ENCODE measurements around the gene BNIPL. TPM values are rescaled to one million over a fixed set of nuclear protein-coding genes. Genes with fewer than 3 reads are reported as not detected.

Gene BNIPL
- total and polyA plus RNA-seq, 2 of the 13 experiments (the other 11 are each of a cell fraction or from before 2014, with no cell fraction given), result 0.40 to 1.1 TPM

DNA sequence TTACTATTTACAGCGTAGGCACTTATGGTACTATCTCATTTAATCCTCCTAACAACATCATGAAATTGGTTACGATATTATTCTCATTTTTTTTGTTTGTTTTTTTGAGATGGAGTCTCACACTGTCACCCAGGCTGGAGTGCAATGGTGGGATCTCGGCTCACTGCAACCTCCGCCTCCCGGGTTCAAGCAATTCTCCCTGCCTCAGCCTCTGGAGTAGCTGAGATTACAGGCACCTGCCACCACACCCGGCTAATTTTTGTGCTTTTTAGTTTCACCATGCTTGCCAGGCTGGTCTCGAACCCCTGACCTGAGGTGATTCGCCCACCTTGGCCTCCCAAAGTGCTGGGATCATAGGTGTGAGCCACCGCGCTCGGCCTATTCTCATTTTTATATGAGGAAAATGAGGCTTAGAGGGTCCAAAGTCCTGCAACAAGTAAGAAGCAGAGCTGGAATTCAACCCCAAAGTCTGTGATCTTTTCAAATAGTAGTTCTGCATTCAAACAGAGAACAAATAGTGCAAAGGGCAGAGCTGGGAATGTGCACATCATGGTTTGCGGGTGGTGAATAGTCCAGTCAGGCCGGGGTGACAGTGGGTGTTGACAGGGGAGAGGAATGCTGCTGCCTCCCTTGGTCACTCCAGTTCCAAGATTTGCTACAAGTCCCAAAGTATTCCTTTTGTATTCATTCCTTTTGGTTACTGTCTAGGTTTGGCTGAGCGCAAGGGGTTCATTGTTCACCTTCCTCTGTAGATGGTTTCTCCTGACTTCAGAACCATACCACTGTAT is 23.5 kb upstream of the BNIPL start:
- ChIA-PET POLR2A (interaction anchor here (0.6 to 4.0 kb wide), 17 partner anchors 10 to 433 kb away, joined by 3 to 21 read pairs (median 4); partner anchors contain the start of genes ANXA9, C1orf56, CDC42SE1 and CERS2), CTCF (ENCODE audit: low intra/inter-chr PET ratio, low total read pairs) (interaction anchor here (0.8 to 1.3 kb wide), 2 partner anchors 11 to 33 kb away, joined by 3 to 6 read pairs; no protein-coding TSS in a partner anchor)
- Histone ChIP-seq H3K27ac (ENCODE audit: extremely low read length, insufficient read depth, low read length) (peak overlapping the region; percentile 99), H3K4me2 (ENCODE audit: low read depth, low read length) (peak overlapping the region; percentile 80), H2AFZ (ENCODE audit: low read length) (no peak overlapping the region), H3K27me3 (ENCODE audit: control insufficient read depth in 1 of 2, insufficient read depth in 2 of 2, low read length in 2 of 2) (no peaks in the 10 kb centered on the region; a peak in 1 of 5 replicates), H3K36me3 (replicated peaks in 1 of 2; ENCODE audit: control insufficient read depth in 1 of 2, insufficient read depth in 2 of 2, low read length in 2 of 2) (no peaks in the 10 kb centered on the region; a peak in 1 of 5 replicates), H3K9me3 (ENCODE audit: low read length) (no peaks in the 10 kb centered on the region), H3K79me2 (ENCODE audit: insufficient read depth, low read length) (peaks cover 20% of the 10 kb centered on the region), H3K9ac (ENCODE audit: insufficient read depth, low read depth, low read length) (peak overlapping the region; percentile 78), H3K4me1 (ENCODE audit: insufficient read depth, low read length) (peaks cover 62% of the 10 kb centered on the region), H3K4me3 (replicated peaks in 1 of 3; ENCODE audit: insufficient read depth in 1 of 3, low read depth in 2 of 3, low read length in 3 of 3) (peak overlapping the region; percentile 18 to 44 (median 39); a peak in 5 of 6 replicates), H4K20me1 (ENCODE audit: insufficient read depth, low read length) (no peaks in the 10 kb centered on the region)
- no TSS peak for BruUV-seq (replicated peaks)
- intact Hi-C loops (cut with micrococcal nuclease; ENCODE audit: unreplicated experiment), result loop anchor here (2.0 to 5.0 kb wide), 2 partner anchors 46 to 134 kb away; partner anchors contain the start of genes CDC42SE1 and SEMA6C
- DNase-seq (ENCODE audit: low spot score) (peak; percentile 98), ATAC-seq (peak; percentile 93), FAIRE-seq (peak; percentile 94)
- WGBS (ENCODE audit: low lambda C conversion rate), result 18% methylated on average over 14 of the region's 14 CpGs
- in situ Hi-C loops (cut with HindIII; ENCODE audit: extremely low pct_ligation_motif_present, low pct_unique_long_range_greater_than_20kb), result no loop called here
- TF ChIP-seq, protein P1, sequence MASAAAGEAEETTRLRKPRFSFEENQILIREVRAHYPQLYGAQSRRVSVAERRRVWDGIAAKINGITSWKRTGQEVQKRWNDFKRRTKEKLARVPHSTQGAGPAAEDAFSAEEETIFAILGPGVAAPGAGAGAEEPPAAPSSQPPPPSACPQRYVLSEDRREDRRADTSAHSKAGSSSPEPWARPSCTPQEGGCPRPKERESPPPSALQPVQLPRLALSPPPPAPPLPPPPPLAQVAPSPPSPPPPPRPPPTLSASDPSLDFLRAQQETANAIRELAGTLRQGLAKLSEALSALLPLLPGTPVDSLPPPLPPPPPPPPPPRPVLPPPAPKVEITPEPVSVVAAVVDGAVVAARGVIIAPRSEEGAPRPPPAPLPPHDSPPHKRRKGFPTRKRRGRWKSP (CRISPR knock-in tag; IDR thresholded peaks at IDR 0.05), result no peak
- TF ChIP-seq KMT2A (CRISPR knock-in tag; IDR thresholded peaks at IDR 0.05) (peak; percentile 47; the same call in 1 of the 2 replicates), MED13 (CRISPR knock-in tag; IDR thresholded peaks at IDR 0.05) (no peak), SMARCC2 (IDR thresholded peaks at IDR 0.05) (0 out of 2 replicates have a peak, but pooled peaks have one; percentile 5), SMYD3 (CRISPR knock-in tag; IDR thresholded peaks at IDR 0.05) (no peak), ZNF772 (CRISPR knock-in tag; IDR thresholded peaks at IDR 0.05) (no peak), FIP1L1 (IDR thresholded peaks at IDR 0.05; ENCODE audit: borderline replicate concordance, insufficient read depth, low read depth, low read length) (no peak), ZSCAN12 (CRISPR knock-in tag; IDR thresholded peaks at IDR 0.05) (no peak)
- TF ChIP-seq, protein P2, sequence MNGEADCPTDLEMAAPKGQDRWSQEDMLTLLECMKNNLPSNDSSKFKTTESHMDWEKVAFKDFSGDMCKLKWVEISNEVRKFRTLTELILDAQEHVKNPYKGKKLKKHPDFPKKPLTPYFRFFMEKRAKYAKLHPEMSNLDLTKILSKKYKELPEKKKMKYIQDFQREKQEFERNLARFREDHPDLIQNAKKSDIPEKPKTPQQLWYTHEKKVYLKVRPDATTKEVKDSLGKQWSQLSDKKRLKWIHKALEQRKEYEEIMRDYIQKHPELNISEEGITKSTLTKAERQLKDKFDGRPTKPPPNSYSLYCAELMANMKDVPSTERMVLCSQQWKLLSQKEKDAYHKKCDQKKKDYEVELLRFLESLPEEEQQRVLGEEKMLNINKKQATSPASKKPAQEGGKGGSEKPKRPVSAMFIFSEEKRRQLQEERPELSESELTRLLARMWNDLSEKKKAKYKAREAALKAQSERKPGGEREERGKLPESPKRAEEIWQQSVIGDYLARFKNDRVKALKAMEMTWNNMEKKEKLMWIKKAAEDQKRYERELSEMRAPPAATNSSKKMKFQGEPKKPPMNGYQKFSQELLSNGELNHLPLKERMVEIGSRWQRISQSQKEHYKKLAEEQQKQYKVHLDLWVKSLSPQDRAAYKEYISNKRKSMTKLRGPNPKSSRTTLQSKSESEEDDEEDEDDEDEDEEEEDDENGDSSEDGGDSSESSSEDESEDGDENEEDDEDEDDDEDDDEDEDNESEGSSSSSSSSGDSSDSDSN (CRISPR knock-in tag; IDR thresholded peaks at IDR 0.05), result peak; percentile 75
- TF ChIP-seq, protein P3, sequence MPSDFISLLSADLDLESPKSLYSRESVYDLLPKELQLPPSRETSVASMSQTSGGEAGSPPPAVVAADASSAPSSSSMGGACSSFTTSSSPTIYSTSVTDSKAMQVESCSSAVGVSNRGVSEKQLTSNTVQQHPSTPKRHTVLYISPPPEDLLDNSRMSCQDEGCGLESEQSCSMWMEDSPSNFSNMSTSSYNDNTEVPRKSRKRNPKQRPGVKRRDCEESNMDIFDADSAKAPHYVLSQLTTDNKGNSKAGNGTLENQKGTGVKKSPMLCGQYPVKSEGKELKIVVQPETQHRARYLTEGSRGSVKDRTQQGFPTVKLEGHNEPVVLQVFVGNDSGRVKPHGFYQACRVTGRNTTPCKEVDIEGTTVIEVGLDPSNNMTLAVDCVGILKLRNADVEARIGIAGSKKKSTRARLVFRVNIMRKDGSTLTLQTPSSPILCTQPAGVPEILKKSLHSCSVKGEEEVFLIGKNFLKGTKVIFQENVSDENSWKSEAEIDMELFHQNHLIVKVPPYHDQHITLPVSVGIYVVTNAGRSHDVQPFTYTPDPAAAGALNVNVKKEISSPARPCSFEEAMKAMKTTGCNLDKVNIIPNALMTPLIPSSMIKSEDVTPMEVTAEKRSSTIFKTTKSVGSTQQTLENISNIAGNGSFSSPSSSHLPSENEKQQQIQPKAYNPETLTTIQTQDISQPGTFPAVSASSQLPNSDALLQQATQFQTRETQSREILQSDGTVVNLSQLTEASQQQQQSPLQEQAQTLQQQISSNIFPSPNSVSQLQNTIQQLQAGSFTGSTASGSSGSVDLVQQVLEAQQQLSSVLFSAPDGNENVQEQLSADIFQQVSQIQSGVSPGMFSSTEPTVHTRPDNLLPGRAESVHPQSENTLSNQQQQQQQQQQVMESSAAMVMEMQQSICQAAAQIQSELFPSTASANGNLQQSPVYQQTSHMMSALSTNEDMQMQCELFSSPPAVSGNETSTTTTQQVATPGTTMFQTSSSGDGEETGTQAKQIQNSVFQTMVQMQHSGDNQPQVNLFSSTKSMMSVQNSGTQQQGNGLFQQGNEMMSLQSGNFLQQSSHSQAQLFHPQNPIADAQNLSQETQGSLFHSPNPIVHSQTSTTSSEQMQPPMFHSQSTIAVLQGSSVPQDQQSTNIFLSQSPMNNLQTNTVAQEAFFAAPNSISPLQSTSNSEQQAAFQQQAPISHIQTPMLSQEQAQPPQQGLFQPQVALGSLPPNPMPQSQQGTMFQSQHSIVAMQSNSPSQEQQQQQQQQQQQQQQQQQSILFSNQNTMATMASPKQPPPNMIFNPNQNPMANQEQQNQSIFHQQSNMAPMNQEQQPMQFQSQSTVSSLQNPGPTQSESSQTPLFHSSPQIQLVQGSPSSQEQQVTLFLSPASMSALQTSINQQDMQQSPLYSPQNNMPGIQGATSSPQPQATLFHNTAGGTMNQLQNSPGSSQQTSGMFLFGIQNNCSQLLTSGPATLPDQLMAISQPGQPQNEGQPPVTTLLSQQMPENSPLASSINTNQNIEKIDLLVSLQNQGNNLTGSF (CRISPR knock-in tag; IDR thresholded peaks at IDR 0.05), result no peak
- TF ChIP-seq, protein P4, sequence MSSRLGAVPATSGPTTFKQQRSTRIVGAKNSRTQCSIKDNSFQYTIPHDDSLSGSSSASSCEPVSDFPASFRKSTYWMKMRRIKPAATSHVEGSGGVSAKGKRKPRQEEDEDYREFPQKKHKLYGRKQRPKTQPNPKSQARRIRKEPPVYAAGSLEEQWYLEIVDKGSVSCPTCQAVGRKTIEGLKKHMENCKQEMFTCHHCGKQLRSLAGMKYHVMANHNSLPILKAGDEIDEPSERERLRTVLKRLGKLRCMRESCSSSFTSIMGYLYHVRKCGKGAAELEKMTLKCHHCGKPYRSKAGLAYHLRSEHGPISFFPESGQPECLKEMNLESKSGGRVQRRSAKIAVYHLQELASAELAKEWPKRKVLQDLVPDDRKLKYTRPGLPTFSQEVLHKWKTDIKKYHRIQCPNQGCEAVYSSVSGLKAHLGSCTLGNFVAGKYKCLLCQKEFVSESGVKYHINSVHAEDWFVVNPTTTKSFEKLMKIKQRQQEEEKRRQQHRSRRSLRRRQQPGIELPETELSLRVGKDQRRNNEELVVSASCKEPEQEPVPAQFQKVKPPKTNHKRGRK (CRISPR knock-in tag; IDR thresholded peaks at IDR 0.05), result no peak
